ENCODE data around the gene RAB3GAP1. TPM values are rescaled to one million over a fixed set of nuclear protein-coding genes. Genes with fewer than 3 reads are reported as not detected.

Gene RAB3GAP1
- polyA plus RNA-seq, 1 donor (not counting 4 experiments of a cell fraction or from before 2014, with no cell fraction given) = 41.6 TPM

DNA sequence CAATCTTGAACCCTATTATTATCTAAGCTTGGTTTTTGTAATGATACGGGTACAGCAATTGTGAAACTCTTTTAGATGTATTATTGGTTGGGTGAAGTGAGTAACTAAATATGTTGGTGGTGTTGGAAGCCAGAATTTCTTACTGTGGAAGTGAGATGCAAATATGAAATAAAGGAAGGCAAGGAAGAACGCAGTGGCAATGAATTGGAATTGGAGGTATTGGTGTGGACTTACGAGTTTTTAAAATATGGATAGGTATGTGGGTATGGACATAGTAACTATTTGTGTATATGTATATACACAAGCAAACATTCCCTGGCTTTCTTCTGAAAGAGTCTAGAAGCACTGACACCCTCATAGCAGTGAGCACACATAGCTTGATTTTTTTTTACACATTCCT is 105.8 kb downstream of the RAB3GAP1 start:
- Histone ChIP-seq H3K4me3 (ENCODE audit: control insufficient read depth in 2 of 3, extremely low read depth in 1 of 3, insufficient read depth in 2 of 3, low read depth in 1 of 3, low read length in 3 of 3) (no peak overlapping the region), H2AFZ (ENCODE audit: control insufficient read depth, low read length) (no peak overlapping the region), H4K20me1 (ENCODE audit: control insufficient read depth, extremely low read depth, insufficient read depth, low read length) (peaks cover 4% of the 10 kb centered on the region), H3K4me1 (ENCODE audit: control insufficient read depth, extremely low read depth, insufficient read depth, low read length) (no peaks in the 10 kb centered on the region), H3K27me3 (ENCODE audit: control insufficient read depth, extremely low read depth, insufficient read depth, low read length) (no peaks in the 10 kb centered on the region), H3K9ac (ENCODE audit: control insufficient read depth, extremely low read depth, insufficient read depth, low read length) (no peak overlapping the region), H3K79me2 (ENCODE audit: control insufficient read depth, insufficient read depth, low read length) (no peaks in the 10 kb centered on the region), H3K4me2 (ENCODE audit: control insufficient read depth, extremely low read depth, insufficient read depth, low read depth, low read length) (no peak overlapping the region), H3K9me1 (ENCODE audit: control insufficient read depth, extremely low read depth, insufficient read depth, low read length) (no peaks in the 10 kb centered on the region), H3K9me3 (ENCODE audit: control insufficient read depth, low read depth, low read length) (no peaks in the 10 kb centered on the region), H3K36me3 (ENCODE audit: control insufficient read depth in 2 of 2, extremely low read depth in 1 of 2, insufficient read depth in 2 of 2, low read length in 2 of 2) (peaks cover 12 to 13% of the 10 kb centered on the region in 2 experiments), H3K27ac (ENCODE audit: control insufficient read depth, insufficient read depth, low read length) (no peak overlapping the region)
- DNase-seq (ENCODE audit: low read depth, low spot score) (no peak), FAIRE-seq (no peak)
- dilution Hi-C loops (cut with MboI; ENCODE audit: extremely low pct_ligation_motif_present, low sequenced_read_pairs) = no loop called here
- no peak for TF ChIP-seq EZH2 (IDR thresholded peaks at IDR 0.05; ENCODE audit: low read length)
- TF ChIP-seq, protein P1, sequence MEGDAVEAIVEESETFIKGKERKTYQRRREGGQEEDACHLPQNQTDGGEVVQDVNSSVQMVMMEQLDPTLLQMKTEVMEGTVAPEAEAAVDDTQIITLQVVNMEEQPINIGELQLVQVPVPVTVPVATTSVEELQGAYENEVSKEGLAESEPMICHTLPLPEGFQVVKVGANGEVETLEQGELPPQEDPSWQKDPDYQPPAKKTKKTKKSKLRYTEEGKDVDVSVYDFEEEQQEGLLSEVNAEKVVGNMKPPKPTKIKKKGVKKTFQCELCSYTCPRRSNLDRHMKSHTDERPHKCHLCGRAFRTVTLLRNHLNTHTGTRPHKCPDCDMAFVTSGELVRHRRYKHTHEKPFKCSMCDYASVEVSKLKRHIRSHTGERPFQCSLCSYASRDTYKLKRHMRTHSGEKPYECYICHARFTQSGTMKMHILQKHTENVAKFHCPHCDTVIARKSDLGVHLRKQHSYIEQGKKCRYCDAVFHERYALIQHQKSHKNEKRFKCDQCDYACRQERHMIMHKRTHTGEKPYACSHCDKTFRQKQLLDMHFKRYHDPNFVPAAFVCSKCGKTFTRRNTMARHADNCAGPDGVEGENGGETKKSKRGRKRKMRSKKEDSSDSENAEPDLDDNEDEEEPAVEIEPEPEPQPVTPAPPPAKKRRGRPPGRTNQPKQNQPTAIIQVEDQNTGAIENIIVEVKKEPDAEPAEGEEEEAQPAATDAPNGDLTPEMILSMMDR (optimal IDR thresholded peaks at IDR 0.05 in 1 of 3, IDR thresholded peaks at IDR 0.05 in 1 of 3, conservative IDR thresholded peaks at IDR 0.05 in 1 of 3; ENCODE audit: extremely low read depth in 1 of 3, insufficient read depth in 2 of 3, low read length in 3 of 3) = no peak

DNA sequence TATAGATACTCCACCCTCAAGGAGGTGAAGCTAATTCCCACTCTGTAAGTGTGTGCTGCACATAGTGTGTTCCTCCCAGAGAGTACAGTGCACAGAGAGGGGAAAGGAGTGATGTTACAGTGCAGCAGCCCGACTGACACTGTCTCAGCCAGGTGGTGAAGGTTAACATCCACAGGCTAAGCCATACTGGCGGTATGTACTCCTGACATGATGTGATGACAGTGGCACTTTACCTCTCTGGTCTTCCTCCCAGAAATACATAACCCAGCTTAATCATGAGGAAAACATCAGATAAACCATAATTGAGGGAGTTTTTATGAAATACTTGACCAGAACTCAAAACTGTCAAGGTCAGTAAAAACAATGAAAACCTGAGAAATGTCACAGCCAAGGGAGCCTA is 107.1 kb downstream of the RAB3GAP1 start:
- Histone ChIP-seq H3K27ac (ENCODE audit: control insufficient read depth, insufficient read depth, low read length) (no peak overlapping the region), H3K36me3 (ENCODE audit: control insufficient read depth in 2 of 2, extremely low read depth in 1 of 2, insufficient read depth in 2 of 2, low read length in 2 of 2) (peaks cover 9 to 12% of the 10 kb centered on the region in 2 experiments), H3K79me2 (ENCODE audit: control insufficient read depth, insufficient read depth, low read length) (no peaks in the 10 kb centered on the region), H3K4me2 (ENCODE audit: control insufficient read depth, extremely low read depth, insufficient read depth, low read depth, low read length) (no peak overlapping the region), H2AFZ (ENCODE audit: control insufficient read depth, low read length) (no peak overlapping the region), H4K20me1 (ENCODE audit: control insufficient read depth, extremely low read depth, insufficient read depth, low read length) (peaks cover 4% of the 10 kb centered on the region), H3K9ac (ENCODE audit: control insufficient read depth, extremely low read depth, insufficient read depth, low read length) (no peak overlapping the region), H3K9me3 (ENCODE audit: control insufficient read depth, low read depth, low read length) (no peaks in the 10 kb centered on the region), H3K27me3 (ENCODE audit: control insufficient read depth, extremely low read depth, insufficient read depth, low read length) (no peaks in the 10 kb centered on the region), H3K4me3 (ENCODE audit: control insufficient read depth in 2 of 3, extremely low read depth in 1 of 3, insufficient read depth in 2 of 3, low read depth in 1 of 3, low read length in 3 of 3) (no peak overlapping the region), H3K9me1 (ENCODE audit: control insufficient read depth, extremely low read depth, insufficient read depth, low read length) (no peaks in the 10 kb centered on the region), H3K4me1 (ENCODE audit: control insufficient read depth, extremely low read depth, insufficient read depth, low read length) (peaks cover 4% of the 10 kb centered on the region)
- dilution Hi-C loops (cut with MboI; ENCODE audit: extremely low pct_ligation_motif_present, low sequenced_read_pairs) = no loop called here
- FAIRE-seq (no peak), DNase-seq (ENCODE audit: low read depth, low spot score) (no peak)
- TF ChIP-seq EZH2 (IDR thresholded peaks at IDR 0.05; ENCODE audit: low read length) = no peak
- TF ChIP-seq, protein P1 (optimal IDR thresholded peaks at IDR 0.05 in 1 of 3, IDR thresholded peaks at IDR 0.05 in 1 of 3, conservative IDR thresholded peaks at IDR 0.05 in 1 of 3; ENCODE audit: extremely low read depth in 1 of 3, insufficient read depth in 2 of 3, low read length in 3 of 3) = no peak

Data from keratinocyte (primary cell).